BE2C (cell line): ENCODE data around the gene SMIM43.

ENCODE experiments used
- DNase-seq: peaks from one replicate; pipeline ENCODE4 v3.0.0-alpha.2; 2020
- H3K27me3 ChIP-seq: fragments of 250-450 bp; sonication (Bioruptor Pico); 2 replicates; pipeline ENCODE4 v1.5.1; 2020; ENCODE audit warnings: mild to moderate bottlenecking
- H3K36me3 ChIP-seq: fragments of 250-450 bp; sonication (Bioruptor Pico); 2 replicates; pipeline ENCODE4 v1.5.1; 2020; ENCODE audit warnings: mild to moderate bottlenecking
- H3K4me1 ChIP-seq: fragments of 250-450 bp; sonication (Bioruptor Pico); 2 replicates; pipeline ENCODE4 v1.5.1; 2020
- H3K4me3 ChIP-seq: 2 replicates; pipeline ENCODE4 v1.5.1; 2011; ENCODE audit warnings: low read depth, low read length
- H3K9me3 ChIP-seq: fragments of 250-450 bp; sonication (Bioruptor Pico); 2 replicates; pipeline ENCODE4 v1.5.1; 2020
- CTCF ChIP-seq: IDR thresholded peaks from 2 replicates; pipeline ENCODE4 v1.5.1; 2012; ENCODE audit warnings: mild to moderate bottlenecking, low read depth, low read length

SMIM43 gene

GRCh38 chr4:121776610-121777401, 11.8 kb upstream of the SMIM43 start:
- Histone ChIP-seq H3K4me1 (no peaks in the 10 kb centered on the region), H3K27me3 (peaks cover 13% of the 10 kb centered on the region), H3K36me3 (no peaks in the 10 kb centered on the region), H3K9me3 (no peaks in the 10 kb centered on the region), H3K4me3 (no peak overlapping the region)
- no peak for TF ChIP-seq CTCF
- no peak for DNase-seq

GRCh38 chr4:121773883-121774282, 8.9 kb upstream of the SMIM43 start:
- H3K4me3 ChIP-seq: no peak overlapping the region
- H3K4me1 ChIP-seq: no peaks in the 10 kb centered on the region
- no peak for DNase-seq
- H3K27me3 ChIP-seq: peaks cover 10% of the 10 kb centered on the region
- H3K9me3 ChIP-seq: no peaks in the 10 kb centered on the region
- H3K36me3 ChIP-seq: no peaks in the 10 kb centered on the region
- no peak for TF ChIP-seq CTCF

GRCh38 chr4:121771869-121772268, 6.9 kb upstream of the SMIM43 start:
- Histone ChIP-seq H3K4me1 (no peaks in the 10 kb centered on the region), H3K4me3 (no peak overlapping the region), H3K27me3 (peaks cover 11% of the 10 kb centered on the region), H3K9me3 (no peaks in the 10 kb centered on the region), H3K36me3 (no peaks in the 10 kb centered on the region)
- no peak for TF ChIP-seq CTCF
- DNase-seq: no peak

GRCh38 chr4:121769341-121769740, 4.4 kb upstream of the SMIM43 start:
- no peaks in the 10 kb centered on the region for H3K4me1 ChIP-seq
- no peak overlapping the region for H3K4me3 ChIP-seq
- H3K27me3 ChIP-seq: peaks cover 32% of the 10 kb centered on the region
- no peaks in the 10 kb centered on the region for H3K9me3 ChIP-seq
- TF ChIP-seq CTCF: no peak
- DNase-seq: no peak
- no peaks in the 10 kb centered on the region for H3K36me3 ChIP-seq

- DNase-seq: no peak
- Histone ChIP-seq H3K9me3 (no peaks in the 10 kb centered on the region), H3K4me1 (no peaks in the 10 kb centered on the region), H3K27me3 (peaks cover 39% of the 10 kb centered on the region), H3K36me3 (no peaks in the 10 kb centered on the region), H3K4me3 (no peak overlapping the region)
- TF ChIP-seq CTCF: no peak
Measured at GRCh38 chr4:121767166-121767565, 2.2 kb upstream of the SMIM43 start.

- no peak for DNase-seq
- Histone ChIP-seq H3K9me3 (no peaks in the 10 kb centered on the region), H3K36me3 (no peaks in the 10 kb centered on the region), H3K4me1 (no peaks in the 10 kb centered on the region), H3K4me3 (no peak overlapping the region), H3K27me3 (peaks cover 39% of the 10 kb centered on the region)
- TF ChIP-seq CTCF: no peak
Measured at GRCh38 chr4:121765971-121766538, 1.1 kb upstream of the SMIM43 start.
